Activated T-cell treated with anti-CD3 and anti-CD28 coated beads for 24 hours (primary cell): ENCODE data around the gene ZMYND8.
A peak's percentile ranks its signal among the peaks of the same experiment; 100 is the strongest.
"Not testable (repeated sequence)": the region's sequence is repeated elsewhere in the genome, so short reads cannot be mapped to it uniquely, and the experiment has no call there.

Experiments used
- DNase-seq: peaks from one replicate; pipeline ENCODE4 v3.0.0-alpha.2; 2020; ENCODE audit warnings: low read depth

The ZMYND8 gene

DNA sequence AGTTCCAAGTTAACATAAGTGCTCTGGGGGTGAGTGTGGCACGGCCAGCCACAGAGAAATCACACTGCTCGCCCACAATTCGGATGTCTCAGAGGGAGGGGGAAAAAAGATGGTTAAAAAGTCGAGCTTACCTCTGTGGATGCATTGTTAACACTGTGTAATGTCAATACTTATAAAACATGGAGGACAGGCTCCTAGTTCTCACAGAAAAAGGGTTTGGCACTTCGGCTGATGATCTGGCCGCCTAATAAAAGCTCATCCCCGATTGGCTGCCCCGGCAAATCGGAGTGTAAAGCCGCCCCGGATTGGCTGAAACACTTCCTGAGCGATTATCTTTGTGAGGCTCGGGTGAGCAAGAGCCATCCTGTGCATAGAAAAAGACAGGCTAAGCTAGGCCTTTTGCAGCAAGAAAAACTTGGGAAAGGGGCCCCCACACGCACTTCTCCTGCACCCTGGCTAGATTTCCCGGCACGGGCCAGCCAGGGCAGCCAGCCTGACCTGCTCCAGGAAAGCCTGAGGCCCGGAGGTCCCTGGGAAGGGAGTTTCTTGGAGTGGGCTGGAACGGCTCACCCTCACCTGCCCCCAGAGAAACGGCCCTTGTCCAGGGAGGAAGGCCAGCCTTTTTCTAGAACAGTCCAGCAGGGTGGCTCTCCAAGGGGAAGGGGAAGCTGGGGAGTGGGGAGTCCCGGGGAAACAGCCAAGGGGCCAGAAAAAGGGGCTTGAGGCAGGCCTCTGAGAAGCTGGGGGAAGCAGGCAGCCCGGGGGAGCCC lies at the start of gene ZMYND8:
Gene ZMYND8, minus strand, starts transcription at position 174 of the 770 bp plus-strand sequence. Its CDS starts 29 bp downstream, at position 145.
- peak; percentile 97 for DNase-seq

DNA sequence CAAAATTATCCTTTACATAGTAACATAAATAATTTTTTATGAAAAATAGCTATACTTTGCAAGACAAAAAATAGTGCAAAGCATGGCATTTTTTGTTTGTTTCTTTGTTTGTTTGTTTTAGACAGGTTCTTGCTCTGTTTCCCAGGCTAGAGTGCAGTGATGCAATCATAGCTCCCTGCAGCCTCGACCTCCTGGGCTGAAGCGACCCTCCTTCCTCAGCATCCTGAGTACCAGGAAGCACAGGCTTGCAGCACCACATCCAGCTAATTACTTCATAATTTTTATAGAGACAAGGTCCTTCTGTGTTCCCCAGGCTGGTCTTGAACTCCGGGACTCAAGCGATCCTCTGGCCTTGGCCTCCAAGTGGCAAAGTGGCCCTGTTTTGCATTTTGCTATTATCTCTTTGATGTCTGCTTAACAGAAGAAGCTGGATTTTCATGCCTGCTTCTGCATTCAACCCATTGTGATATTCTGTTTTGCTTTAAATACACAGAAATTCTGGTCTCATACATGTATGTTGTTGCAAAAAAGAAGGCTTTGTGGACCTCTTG lies 49.4 kb upstream of the ZMYND8 start:
- DNase-seq = no peak

DNA sequence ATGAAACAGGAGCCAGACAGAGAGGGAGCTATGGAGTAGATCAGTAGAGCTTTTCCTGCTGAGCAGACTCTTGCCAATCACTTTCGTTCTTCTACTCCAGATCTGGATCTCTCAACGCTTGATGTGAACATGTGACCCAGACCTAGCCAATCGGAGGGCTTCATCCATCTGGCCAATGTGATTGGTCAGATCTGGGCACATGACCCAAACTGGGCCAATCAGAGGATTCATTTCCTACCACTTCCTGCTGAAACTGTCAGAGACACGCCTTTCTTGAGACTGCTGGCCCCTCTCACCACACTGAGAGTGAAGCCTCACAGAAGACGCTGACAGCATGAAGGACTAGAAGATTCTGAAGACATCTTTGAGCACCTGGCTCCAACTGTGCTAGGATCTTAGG lies 44.2 kb upstream of the ZMYND8 start:
- DNase-seq = no peak

DNA sequence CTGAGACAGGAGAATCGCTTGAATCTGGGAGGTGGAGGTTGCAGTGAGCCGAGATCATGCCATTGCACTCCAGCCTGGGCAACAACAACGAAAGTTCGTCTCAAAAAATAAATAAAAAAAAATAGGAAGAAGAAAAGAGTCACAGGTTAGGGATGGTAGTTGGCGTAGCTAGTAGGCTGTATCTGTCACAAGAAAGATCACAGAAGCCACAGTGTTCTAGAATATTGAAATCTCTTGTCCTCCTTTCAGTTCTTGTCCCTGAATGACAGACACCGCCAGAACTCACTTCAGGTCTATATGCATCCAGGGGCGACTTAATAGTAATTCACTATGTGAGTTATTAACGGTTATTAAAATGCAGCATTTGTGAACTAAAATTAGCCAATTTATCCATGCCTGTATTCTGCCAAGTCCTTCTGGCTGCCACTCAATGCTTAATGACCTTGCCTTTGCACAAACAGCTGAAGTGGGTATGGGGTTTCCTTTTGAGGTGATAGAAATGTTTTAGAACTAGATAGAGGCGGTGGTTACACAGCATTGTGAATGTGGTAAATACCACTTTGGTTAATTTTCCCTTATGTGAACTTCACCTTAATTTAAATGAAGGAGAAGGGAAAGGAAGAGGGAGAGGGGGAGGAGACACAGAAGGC lies 41.3 kb upstream of the ZMYND8 start:
- no peak for DNase-seq

DNA sequence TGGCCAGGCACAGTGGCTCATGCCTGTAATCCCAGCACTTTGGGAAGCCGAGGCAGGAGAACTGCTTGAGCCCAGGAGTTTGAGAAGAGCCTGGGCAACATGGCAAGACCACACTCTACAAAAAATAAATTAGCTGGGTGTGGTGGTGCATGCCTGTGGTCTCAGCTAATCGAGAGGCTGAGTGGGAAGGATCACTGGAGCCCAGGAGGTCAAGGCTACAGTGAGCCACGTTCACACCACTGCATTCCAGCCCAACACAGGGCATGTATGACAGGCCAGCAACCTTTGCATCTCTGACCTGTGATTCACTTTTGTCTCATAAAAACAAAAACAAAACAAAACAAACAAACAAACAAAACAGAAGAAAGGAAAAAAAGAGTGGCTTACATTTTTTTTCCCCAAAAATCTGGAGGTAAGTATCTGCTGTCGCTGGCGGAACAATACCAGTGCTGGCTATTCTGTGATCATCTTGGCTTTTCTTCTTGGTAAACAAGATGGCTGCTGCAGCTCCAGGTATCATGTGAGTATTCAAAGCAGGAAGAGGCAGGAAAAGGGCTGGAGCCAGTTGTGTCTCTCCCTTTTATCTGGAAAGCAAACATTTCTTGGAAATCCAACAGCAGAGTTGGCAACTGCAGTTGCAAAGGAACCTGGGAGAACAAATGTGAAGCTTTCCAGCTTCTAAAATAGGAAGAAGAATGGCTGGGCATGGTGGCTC lies 40.4 kb upstream of the ZMYND8 start:
- DNase-seq = no peak

DNA sequence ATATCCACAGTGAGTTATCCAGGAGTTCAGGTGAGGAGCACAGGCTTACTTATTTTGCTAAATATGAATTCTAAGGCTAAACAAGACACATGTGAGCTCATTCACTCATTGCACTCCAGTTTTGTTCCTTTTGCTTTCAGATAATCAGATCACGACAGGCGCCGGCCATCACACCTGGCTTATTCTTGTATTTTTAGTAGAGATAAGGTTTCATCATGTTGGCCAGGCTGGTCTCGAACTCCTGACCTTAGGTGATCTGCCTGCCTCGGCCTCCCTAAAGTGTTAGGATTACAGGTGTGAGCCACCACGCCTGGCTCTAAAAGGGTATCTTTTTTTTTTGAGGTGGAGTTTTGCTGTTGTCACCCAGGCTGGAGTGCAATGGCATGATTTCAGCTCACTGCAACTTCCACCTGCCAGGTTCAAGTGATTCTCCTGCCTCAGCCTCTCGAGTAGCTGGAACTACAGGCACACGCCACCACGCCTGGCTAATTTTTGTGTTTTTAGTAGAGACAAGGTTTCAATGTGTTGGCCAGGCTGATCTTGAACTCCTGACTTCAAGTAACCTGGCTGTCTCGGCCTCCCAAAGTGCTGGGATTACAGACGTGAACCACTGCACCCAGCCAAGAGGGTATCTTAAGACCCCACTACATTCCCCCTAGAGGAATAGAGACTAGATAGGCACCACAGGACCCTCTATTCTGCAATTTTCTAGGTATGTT lies 37.5 kb upstream of the ZMYND8 start:
- not testable (repeated sequence) for DNase-seq

DNA sequence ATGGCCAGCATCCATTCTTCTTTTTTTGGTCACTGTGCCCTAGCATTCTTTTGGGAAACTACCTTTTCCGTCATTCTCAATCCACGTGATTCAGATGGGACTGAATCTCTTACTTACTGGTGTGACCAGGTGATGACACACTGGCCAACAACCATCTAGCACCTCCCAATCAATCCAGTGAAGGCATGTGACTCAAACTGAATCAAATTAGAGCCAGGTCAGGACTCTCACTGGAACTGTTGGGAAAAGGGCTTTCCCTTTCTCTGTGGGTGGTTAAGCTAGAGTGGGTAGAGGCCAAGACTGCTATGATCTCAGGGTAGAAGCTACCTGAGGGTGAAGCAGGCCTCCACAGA lies 36.2 kb upstream of the ZMYND8 start:
- no peak for DNase-seq

DNA sequence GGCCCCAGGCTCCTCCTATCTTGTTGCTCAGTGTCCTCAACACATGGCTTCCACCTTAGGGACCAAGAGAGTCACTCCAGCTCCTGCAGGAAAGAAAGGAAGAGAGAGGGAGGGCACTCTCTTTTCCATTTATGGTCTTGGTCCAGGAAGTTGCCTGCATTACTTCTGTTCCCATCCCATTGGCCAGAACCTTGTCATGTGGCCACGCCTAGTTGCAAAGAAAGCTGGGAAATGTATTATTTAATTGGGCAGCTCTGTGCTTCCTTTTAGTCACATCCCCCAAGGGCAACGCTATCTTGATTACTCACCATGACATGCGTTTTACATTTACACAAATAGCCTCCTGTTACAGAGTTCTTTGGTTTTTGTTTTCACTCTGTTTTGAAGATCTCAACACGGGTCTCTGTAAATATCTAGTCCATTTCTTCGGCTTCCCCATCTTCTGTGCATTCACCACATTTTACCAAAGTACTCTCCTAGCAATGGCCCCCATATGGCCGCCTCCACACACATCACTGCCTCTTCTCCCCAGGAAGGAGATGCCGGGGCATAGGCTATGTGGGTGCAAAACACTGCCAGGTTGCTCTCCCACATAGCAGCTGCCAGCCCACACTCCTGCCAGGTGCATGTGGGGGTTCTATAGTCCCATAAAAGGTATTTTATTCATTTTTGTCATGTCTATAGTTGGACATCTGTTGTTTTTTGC lies 35.7 kb upstream of the ZMYND8 start:
- DNase-seq = no peak

DNA sequence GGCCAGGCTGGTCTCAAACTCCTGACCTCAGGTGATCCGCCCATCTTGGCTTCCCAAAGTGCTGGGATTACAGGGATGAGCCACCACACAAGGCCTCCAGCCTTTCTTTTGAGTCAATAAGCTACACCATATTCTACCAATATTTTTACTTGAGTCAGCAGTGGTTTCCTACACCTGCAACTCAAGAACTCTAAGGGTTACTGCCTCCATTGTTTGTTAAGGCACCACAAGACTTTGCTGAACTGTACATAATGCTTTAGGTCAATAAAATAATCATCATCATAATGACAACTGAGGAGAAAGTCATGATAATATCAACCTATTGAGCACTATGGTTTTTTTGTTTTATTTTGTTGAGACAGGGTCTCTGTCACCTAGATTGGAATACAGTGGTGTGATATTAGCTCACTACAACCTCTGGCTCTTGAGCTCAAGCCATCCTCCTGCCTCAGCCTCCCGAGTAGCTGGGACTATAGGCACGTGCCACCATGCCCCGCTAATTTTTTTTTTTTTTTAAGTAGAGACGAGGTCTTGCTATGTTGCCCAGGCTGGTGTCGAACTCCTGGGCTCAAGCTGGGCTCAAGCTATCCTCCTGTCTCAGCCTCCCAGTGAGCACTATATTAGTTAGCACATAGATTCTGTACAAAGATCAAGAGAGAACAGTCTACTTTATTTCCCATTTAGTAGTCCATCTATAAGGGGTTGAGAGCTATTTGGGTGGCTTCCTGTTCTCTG lies 34.9 kb upstream of the ZMYND8 start:
- no peak for DNase-seq

DNA sequence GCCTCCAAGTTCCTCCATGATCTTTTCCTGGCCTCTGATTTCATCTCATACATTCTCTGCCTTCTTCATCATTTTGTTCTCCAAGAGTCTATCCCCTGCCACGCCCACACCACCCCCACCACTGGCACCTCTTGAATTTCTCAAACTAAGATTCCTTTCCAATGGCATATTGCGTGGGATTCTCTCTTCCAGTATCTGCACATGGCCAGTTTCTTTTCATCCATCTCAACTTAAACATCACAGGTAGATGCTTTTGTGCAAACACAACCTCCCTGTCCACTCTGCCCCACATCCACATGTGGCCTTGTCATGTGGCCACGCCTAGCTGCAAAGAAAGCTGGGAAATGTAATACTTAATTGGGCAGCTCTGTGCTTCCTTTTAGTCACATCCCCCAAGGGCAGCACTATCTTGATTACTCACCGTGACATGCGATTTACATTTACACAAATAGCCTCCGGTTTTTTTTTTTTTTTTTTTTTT lies 33.4 kb upstream of the ZMYND8 start:
- DNase-seq = no peak

DNA sequence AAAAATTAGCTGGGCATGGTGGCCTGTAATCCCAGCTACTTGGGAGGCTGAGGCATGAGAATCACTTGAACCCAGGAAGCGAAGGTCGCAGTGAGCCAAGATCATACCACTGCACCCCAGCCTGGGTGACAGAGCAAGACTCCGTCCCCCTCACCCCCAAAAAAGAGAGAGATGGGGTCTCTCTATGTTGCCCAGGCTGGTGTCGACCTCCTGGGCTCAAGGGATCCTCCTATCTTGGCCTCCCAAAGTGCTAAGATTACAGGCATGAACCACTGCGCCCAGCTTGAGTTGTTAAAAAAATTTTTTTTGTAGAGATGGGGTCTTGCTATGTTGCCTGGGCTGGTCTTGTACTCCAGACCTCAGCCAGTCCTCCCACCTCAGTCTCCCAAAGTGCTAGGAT lies 29.5 kb upstream of the ZMYND8 start:
- DNase-seq = not testable (repeated sequence)

DNA sequence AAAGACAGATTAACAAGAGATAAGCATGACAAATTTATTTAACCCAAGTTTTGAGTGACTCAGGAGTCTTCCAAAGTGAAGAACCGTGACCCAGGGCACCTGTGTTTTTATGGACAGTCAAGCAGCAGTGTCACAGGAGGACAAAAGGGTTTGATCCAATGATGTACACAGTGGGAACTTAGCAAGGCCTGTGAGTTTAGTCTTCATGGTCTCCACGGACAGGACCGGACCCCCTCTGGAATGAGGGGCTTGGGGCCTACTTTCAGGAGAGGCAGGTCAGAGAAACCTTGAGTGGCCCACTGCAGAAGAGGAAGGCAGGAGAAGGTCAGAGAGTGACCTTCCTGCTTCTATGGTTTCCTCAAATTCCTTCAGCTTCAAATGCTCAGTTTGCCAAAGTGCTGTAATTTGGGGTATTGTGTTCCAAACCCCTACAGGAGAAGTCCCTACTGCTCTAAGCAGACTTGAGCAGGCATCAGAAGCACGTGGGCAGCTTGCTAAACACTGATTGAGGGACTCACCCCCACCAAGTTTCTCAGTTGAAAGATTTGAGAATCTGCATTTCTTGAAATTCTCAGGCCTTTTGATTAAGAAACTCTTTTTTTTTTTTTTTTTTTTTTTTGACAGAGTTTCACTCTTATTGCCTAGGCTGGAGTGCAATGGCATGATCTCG lies 26.4 kb upstream of the ZMYND8 start:
- no peak for DNase-seq

DNA sequence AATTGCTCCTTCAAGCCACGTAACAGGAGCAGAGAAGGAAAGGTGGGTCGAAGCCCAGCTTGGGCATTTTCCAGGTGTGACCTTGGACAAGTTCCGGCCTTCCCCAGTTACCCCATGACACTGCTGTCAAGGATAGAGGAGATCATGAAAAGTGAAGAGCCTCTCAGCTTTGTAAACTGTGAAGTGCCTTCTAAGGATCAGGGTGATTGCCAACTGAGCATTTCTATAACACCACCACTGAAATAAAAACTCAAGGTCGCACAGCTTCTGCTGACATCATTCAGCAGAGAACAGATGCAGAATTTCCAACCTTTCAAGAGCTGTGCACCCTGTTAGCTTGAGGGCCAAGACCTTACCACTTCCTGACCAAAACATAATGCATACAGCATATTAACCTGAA lies 24.0 kb upstream of the ZMYND8 start:
- DNase-seq = no peak

DNA sequence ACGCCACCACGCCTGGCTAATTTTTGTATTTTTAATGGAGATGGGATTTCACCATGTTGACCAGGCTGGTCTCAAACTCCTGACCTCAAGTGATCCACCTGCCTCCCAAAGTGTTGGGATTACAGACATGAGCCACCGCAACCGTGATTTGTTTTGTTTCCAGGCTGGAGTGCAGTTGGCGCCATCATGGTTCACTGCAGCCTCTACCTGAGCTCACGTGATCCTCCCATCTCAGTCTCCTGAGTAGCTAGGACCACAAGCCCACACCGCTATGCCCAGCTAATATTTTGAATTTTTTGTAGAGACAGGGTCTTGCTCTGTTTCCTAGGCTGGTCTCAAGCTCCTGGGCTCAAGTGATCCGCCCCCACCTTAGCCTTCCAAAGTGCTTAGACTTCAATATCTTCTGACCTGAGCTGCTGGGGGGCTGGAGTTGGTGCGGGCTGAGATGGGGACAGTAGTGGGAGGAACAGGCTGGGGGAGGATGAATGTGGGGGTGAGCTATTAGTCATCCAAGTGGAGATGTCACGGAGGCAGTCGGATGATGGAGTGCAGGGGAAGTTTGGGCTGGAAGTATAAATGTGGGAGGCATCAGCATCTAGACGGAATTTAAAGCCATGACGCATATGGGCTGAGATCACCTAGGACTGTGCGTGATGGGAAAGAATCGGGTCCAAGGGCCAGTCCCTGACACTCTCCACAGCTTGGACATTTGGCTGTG lies 23.1 kb upstream of the ZMYND8 start:
- no peak for DNase-seq

DNA sequence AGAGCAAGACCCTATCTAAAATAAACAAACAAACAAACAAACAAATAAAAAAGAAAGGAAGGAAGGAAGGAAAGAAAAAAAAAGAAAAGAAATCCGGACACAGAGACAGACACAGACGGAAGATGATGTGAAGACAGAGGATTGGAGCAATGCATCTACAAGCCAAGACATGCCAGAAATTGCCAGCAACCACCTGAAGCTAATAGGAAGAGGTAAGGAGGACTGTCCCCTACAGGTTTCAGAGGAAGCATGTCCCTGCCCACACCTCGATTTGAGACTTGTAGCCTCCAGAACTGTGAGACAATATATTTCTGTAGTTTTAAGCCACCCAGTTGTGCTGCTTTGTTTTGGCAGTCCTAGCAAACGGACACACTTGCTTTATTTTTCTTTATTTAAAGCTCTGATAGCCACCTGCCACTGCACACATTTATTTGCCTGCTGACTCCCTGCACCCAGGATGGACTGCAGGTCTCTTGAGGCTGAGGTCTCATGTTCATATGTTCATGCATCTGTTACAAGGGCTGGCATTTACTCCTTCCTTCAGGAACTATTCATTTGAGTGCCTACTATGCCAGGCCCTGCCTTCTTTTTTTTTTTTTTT lies 20.7 kb upstream of the ZMYND8 start:
- no peak for DNase-seq

DNA sequence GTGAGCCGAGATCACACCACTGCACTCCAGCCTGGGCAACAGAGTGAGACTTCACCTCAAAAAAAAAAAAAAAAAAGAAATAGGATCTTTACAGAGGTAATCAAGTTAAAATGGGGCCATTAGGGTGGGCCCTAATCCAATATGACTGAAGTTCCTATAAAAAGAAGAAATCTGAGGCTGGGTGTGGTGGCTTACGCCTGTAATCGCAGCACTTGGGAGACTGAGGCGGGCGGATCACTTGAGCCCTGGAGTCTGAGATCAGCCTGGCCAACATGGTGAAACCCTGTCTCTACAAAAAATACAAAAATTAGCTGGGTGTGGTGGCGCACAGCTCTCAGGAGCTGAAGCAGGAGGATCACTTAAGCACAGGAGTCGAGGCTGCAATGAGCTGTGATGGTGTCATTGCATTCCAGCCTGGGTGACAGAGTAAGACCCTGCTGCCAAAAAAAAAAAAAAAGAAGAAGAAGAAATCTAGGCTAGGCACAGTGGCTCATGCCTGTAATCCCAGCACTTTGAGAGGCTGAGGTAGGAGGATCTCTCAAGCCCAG lies 19.7 kb upstream of the ZMYND8 start:
- DNase-seq = not testable (repeated sequence)

DNA sequence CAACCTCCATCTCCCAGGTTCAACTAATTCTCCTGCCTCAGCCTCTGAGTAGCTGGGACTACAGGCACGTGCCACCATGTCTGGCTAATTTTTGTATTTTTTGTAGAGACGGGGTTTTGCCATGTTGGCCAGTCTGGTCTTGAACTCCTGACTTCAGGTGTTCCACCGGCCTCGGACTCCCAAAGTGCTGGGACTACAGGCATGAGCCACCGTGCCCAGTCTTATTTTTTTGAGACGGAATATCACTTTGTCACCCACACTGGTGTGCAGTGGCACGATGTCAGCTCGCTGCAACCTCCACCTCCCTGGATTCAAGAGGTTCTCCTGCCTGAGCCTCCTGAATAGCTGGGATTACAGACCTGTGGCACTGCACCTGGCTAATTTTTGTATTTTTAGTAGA lies 17.6 kb upstream of the ZMYND8 start:
- not testable (repeated sequence) for DNase-seq

DNA sequence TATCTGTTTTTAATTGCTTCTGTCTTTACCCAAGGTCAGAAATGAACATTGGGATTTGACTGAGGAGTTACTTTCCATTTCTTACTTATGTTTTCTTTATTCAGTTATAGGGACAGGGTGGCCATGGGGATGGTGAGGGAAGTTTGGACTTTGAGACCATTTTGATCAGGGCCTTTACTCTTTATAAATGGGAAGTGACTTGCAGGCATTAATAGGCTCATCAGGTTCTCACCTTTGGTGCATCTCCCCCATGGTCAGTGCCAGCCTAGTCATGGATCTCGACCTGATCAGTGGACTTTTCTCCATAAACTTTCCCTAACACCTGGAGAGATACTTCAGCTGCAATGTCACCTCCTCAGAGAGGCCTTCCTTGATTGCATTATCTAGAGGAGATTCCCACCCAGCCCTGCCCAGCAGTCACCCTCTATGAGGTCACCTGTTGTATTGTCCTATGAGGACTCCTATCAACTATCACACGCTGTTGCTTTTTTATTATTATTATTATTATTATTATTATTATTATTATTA lies 16.8 kb upstream of the ZMYND8 start:
- no peak for DNase-seq
